Measurements from ENCODE around the gene ZKSCAN5. TPM values are rescaled to one million over a fixed set of nuclear protein-coding genes. Genes with fewer than 3 reads are reported as not detected.

The ZKSCAN5 gene
- total and polyA plus RNA-seq, 8 donors, result 0.58 to 11.4 (median 3.5) TPM

- Histone ChIP-seq H3K4me3 (no peak overlapping the region), H3K27ac (no peak overlapping the region), H3K36me3 (peaks cover 0 to 13% (median 9%) of the 10 kb centered on the region in 4 donors), H3K4me1 (peaks cover 21 to 48% (median 40%) of the 10 kb centered on the region in 4 donors), H3K9me3 (no peaks in the 10 kb centered on the region), H3K27me3 (no peaks in the 10 kb centered on the region)
- DNase-seq, result no peak
- intact Hi-C loops (cut with DNase I; ENCODE audit: low total_unique reads), result no loop called here
- WGBS, 5 donors, result 79 to 88% (median 84%) methylated on average over 27 to 29 of the region's 29 CpGs
- TF ChIP-seq POLR2AphosphoS5 (IDR thresholded peaks at IDR 0.05) (no peak), CTCF (IDR thresholded peaks at IDR 0.05) (no peak), POLR2A (IDR thresholded peaks at IDR 0.05) (no peak), EP300 (IDR thresholded peaks at IDR 0.05) (no peak)
Observed at GRCh38 chr7:99468336-99468918, 36.0 kb upstream of the ZKSCAN5 start.

- Histone ChIP-seq H3K27me3 (no peaks in the 10 kb centered on the region), H3K4me1 (peaks cover 20 to 47% (median 37%) of the 10 kb centered on the region in 4 donors), H3K4me3 (no peak overlapping the region), H3K9me3 (no peaks in the 10 kb centered on the region), H3K27ac (peak overlapping the region in 1 of 5 donors; percentile 92), H3K36me3 (peaks cover 0 to 2% (median 0%) of the 10 kb centered on the region in 4 donors)
- WGBS, 5 donors, result 37 to 45% (median 41%) methylated on average over 23 of the region's 23 CpGs
- TF ChIP-seq CTCF (IDR thresholded peaks at IDR 0.05), result no peak
- no peak for TF ChIP-seq POLR2A (IDR thresholded peaks at IDR 0.05)
- TF ChIP-seq POLR2AphosphoS5 (IDR thresholded peaks at IDR 0.05), result no peak
- TF ChIP-seq EP300 (IDR thresholded peaks at IDR 0.05), result no peak
- intact Hi-C loops (cut with DNase I; ENCODE audit: low total_unique reads), result no loop called here
- no peak for DNase-seq
Observed at GRCh38 chr7:99469381-99470065, 34.9 kb upstream of the ZKSCAN5 start.

GRCh38 chr7:99472561-99473314, 31.7 kb upstream of the ZKSCAN5 start, which contains the start of gene ZNF789:
TSS of gene ZNF789 (plus strand) at chr7:99472890. CDS start at chr7:99476457, 3,567 bp downstream.
- Histone ChIP-seq H3K36me3 (peaks cover 0 to 6% (median 0%) of the 10 kb centered on the region in 4 donors), H3K27ac (peak within 1 kb of the TSS; percentile 86 to 93 (median 90)), H3K4me1 (peaks cover 11 to 46% (median 28%) of the 10 kb centered on the region in 4 donors), H3K4me3 (peak within 1 kb of the TSS; percentile 81 to 100 (median 90)), H3K27me3 (no peaks in the 10 kb centered on the region), H3K9me3 (no peaks in the 10 kb centered on the region)
- intact Hi-C loops (cut with DNase I; ENCODE audit: low total_unique reads), result no loop called here
- 0 to 1% (median 0%) methylated on average over 29 to 56 of the region's 56 CpGs for WGBS, 5 donors
- DNase-seq, result peak; percentile 99
- TF ChIP-seq POLR2AphosphoS5 (IDR thresholded peaks at IDR 0.05) (peak; percentile 50 to 79 (median 61)), CTCF (IDR thresholded peaks at IDR 0.05) (no peak)

GRCh38 chr7:99473315-99473596, 31.2 kb upstream of the ZKSCAN5 start:
- DNase-seq, result peak in 1 of 2 donors; percentile 82
- H3K27me3 ChIP-seq, result no peaks in the 10 kb centered on the region
- H3K9me3 ChIP-seq, result no peaks in the 10 kb centered on the region
- H3K36me3 ChIP-seq, result peaks cover 0 to 10% (median 0%) of the 10 kb centered on the region in 4 donors
- intact Hi-C loops (cut with DNase I; ENCODE audit: low total_unique reads), result no loop called here
- peak overlapping the region; percentile 33 to 93 (median 90) for H3K27ac ChIP-seq
- no peak for TF ChIP-seq CTCF (IDR thresholded peaks at IDR 0.05)
- peak in 1 of 3 donors; percentile 54 for TF ChIP-seq POLR2AphosphoS5 (IDR thresholded peaks at IDR 0.05)
- 1 to 4% (median 1%) methylated on average over 7 of the region's 7 CpGs for WGBS, 5 donors
- peaks cover 11 to 52% (median 28%) of the 10 kb centered on the region in 4 donors for H3K4me1 ChIP-seq
- H3K4me3 ChIP-seq, result peak overlapping the region; percentile 81 to 100 (median 90)
